Jurkat, Clone E6-1 (cell line): ENCODE data around the gene TSNAXIP1. TPM values are rescaled to one million over a fixed set of nuclear protein-coding genes. Genes with fewer than 3 reads are reported as not detected.
A peak's percentile ranks its signal among the peaks of the same experiment; 100 is the strongest.

Experiments used
- DNase-seq: peaks from one replicate; pipeline ENCODE4 v3.0.0-alpha.2; 2011; ENCODE audit warnings: low read depth, low spot score
- H3K4me3 ChIP-seq: 2 replicates; pipeline ENCODE4 v1.5.1; 2011; ENCODE audit warnings: mild to moderate bottlenecking, low read length, control low read depth, moderate library complexity
- polyA plus RNA-seq: library from polyadenylated mRNA; unstranded; fragments of >200 nt; gene quantifications from one replicate; pipeline ENCODE4 v1.2.1, GENCODE V29; 2012; ENCODE audit warnings: missing spikeins; ENCODE audit not compliant: insufficient read length, insufficient read depth

TSNAXIP1 gene
- 1.4 TPM for polyA plus RNA-seq

- peak; percentile 98 for DNase-seq
- peak within 1 kb of the TSS; percentile 98 for H3K4me3 ChIP-seq
Measured at GRCh38 chr16:67806428-67807147, at the start of gene TSNAXIP1, which contains the start of gene RANBP10. Gene TSNAXIP1 (plus strand): TSS chr16:67806889. CDS start chr16:67807150, 261 bp downstream. Gene RANBP10 (minus strand): TSS chr16:67806560. CDS start chr16:67806536, 24 bp downstream.

GRCh38 chr16:67758006-67758405 is 48.7 kb upstream of the TSNAXIP1 start:
- no peak for DNase-seq
- H3K4me3 ChIP-seq, result no peak overlapping the region

GRCh38 chr16:67758966-67759365 is 47.7 kb upstream of the TSNAXIP1 start:
- no peak for DNase-seq
- H3K4me3 ChIP-seq, result no peak overlapping the region

GRCh38 chr16:67760206-67760955 is 46.3 kb upstream of the TSNAXIP1 start:
- no peak overlapping the region for H3K4me3 ChIP-seq
- DNase-seq, result peak; percentile 30

GRCh38 chr16:67760956-67761230 is 45.8 kb upstream of the TSNAXIP1 start:
- DNase-seq, result no peak
- H3K4me3 ChIP-seq, result no peak overlapping the region

GRCh38 chr16:67761924-67762323 is 44.8 kb upstream of the TSNAXIP1 start:
- no peak for DNase-seq
- H3K4me3 ChIP-seq, result no peak overlapping the region

- H3K4me3 ChIP-seq, result no peak overlapping the region
- no peak for DNase-seq
Measured at GRCh38 chr16:67762385-67762784, 44.3 kb upstream of the TSNAXIP1 start.

- no peak for DNase-seq
- no peak overlapping the region for H3K4me3 ChIP-seq
Measured at GRCh38 chr16:67763066-67763465, 43.6 kb upstream of the TSNAXIP1 start.

- H3K4me3 ChIP-seq, result no peak overlapping the region
- no peak for DNase-seq
Measured at GRCh38 chr16:67764158-67764667, 42.5 kb upstream of the TSNAXIP1 start.

- H3K4me3 ChIP-seq, result no peak overlapping the region
- no peak for DNase-seq
Measured at GRCh38 chr16:67766291-67766690, 40.4 kb upstream of the TSNAXIP1 start.

- no peak for DNase-seq
- H3K4me3 ChIP-seq, result no peak overlapping the region
Measured at GRCh38 chr16:67767953-67768352, 38.7 kb upstream of the TSNAXIP1 start.

GRCh38 chr16:67770346-67770991 is 36.2 kb upstream of the TSNAXIP1 start:
- DNase-seq, result no peak
- H3K4me3 ChIP-seq, result no peak overlapping the region

- no peak overlapping the region for H3K4me3 ChIP-seq
- no peak for DNase-seq
Measured at GRCh38 chr16:67773099-67773498, 33.6 kb upstream of the TSNAXIP1 start.

- H3K4me3 ChIP-seq, result no peak overlapping the region
- no peak for DNase-seq
Measured at GRCh38 chr16:67773569-67774456, 32.9 kb upstream of the TSNAXIP1 start.

- H3K4me3 ChIP-seq, result no peak overlapping the region
- DNase-seq, result no peak
Measured at GRCh38 chr16:67774457-67774853, 32.2 kb upstream of the TSNAXIP1 start.

- H3K4me3 ChIP-seq, result no peak overlapping the region
- no peak for DNase-seq
Measured at GRCh38 chr16:67775273-67775672, 31.4 kb upstream of the TSNAXIP1 start.

GRCh38 chr16:67779256-67780014 is 27.3 kb upstream of the TSNAXIP1 start:
- DNase-seq, result no peak
- H3K4me3 ChIP-seq, result no peak overlapping the region

- no peak overlapping the region for H3K4me3 ChIP-seq
- DNase-seq, result no peak
Measured at GRCh38 chr16:67780847-67781564, 25.7 kb upstream of the TSNAXIP1 start.
